HG02981 (cell line): ENCODE results near the gene VPS9D1.

Experiments
- ATAC-seq: cut with Tn5 transposase; IDR thresholded peaks from one replicate; pipeline ENCODE4 v1.9.1; 2021; ENCODE audit warnings: mild to moderate bottlenecking, moderate library complexity; ENCODE audit not compliant: unreplicated experiment

VPS9D1 gene

GRCh38 chr16:89720813-89721545 lies at the start of gene VPS9D1, which contains the start of gene ZNF276:
Gene VPS9D1, minus strand, starts transcription at chr16:89720898. Its CDS starts 37 bp downstream, at chr16:89720861.
Gene ZNF276, plus strand, starts transcription at chr16:89721537. Its CDS starts 104 bp downstream, at chr16:89721641.
- peak; percentile 46 for ATAC-seq

- no peak for ATAC-seq
Observed at GRCh38 chr16:89770367-89770766, 49.7 kb upstream of the VPS9D1 start.

- no peak for ATAC-seq
Observed at GRCh38 chr16:89765292-89765830, 44.7 kb upstream of the VPS9D1 start.

GRCh38 chr16:89764711-89765201 lies 44.1 kb upstream of the VPS9D1 start:
- ATAC-seq = peak; percentile 87

GRCh38 chr16:89761304-89761922 lies 40.7 kb upstream of the VPS9D1 start:
- no peak for ATAC-seq

- ATAC-seq = no peak
Observed at GRCh38 chr16:89759746-89760340, 39.1 kb upstream of the VPS9D1 start.

GRCh38 chr16:89749637-89750036 lies 28.9 kb upstream of the VPS9D1 start:
- ATAC-seq = no peak

GRCh38 chr16:89748921-89749320 lies 28.2 kb upstream of the VPS9D1 start:
- no peak for ATAC-seq

GRCh38 chr16:89748076-89748475 lies 27.4 kb upstream of the VPS9D1 start:
- ATAC-seq = no peak

GRCh38 chr16:89746043-89746442 lies 25.3 kb upstream of the VPS9D1 start:
- ATAC-seq = no peak

GRCh38 chr16:89744813-89745212 lies 24.1 kb upstream of the VPS9D1 start:
- no peak for ATAC-seq

GRCh38 chr16:89742948-89743347 lies 22.2 kb upstream of the VPS9D1 start:
- ATAC-seq = no peak

GRCh38 chr16:89741342-89742014 lies 20.8 kb upstream of the VPS9D1 start:
- ATAC-seq = no peak

- no peak for ATAC-seq
Observed at GRCh38 chr16:89739383-89739782, 18.7 kb upstream of the VPS9D1 start.

GRCh38 chr16:89738538-89739317 lies 18.0 kb upstream of the VPS9D1 start:
- no peak for ATAC-seq

- no peak for ATAC-seq
Observed at GRCh38 chr16:89738072-89738377, 17.3 kb upstream of the VPS9D1 start.

GRCh38 chr16:89737341-89738071 lies 16.8 kb upstream of the VPS9D1 start:
- ATAC-seq = no peak

- no peak for ATAC-seq
Observed at GRCh38 chr16:89736554-89736953, 15.9 kb upstream of the VPS9D1 start.

- ATAC-seq = no peak
Observed at GRCh38 chr16:89733792-89734191, 13.1 kb upstream of the VPS9D1 start.

GRCh38 chr16:89733322-89733721 lies 12.6 kb upstream of the VPS9D1 start:
- ATAC-seq = no peak
